GM23248 (cell line): ENCODE data around the gene VIL1. TPM values are rescaled to one million over a fixed set of nuclear protein-coding genes. Genes with fewer than 3 reads are reported as not detected.

Experiments used
- DNase-seq: peaks from one replicate; pipeline ENCODE4 v3.0.0-alpha.2; 2015
- H2AFZ ChIP-seq: fragments of 200-600 bp; sonication (generic); 2 replicates; pipeline ENCODE4 v1.6.1; 2016; ENCODE audit warnings: antibody characterized with exemption
- H3F3A ChIP-seq: fragments of 200-600 bp; sonication (generic); 2 replicates; pipeline ENCODE4 v1.6.1; 2016; ENCODE audit warnings: mild to moderate bottlenecking, antibody characterized with exemption, mixed run types; ENCODE audit not compliant: insufficient read depth
- H3K27ac ChIP-seq: fragments of 200-600 bp; sonication (generic); 2 replicates; pipeline ENCODE4 v1.5.1; 2016; ENCODE audit warnings: mild to moderate bottlenecking
- H3K27me3 ChIP-seq: fragments of 200-600 bp; sonication (generic); replicated peaks from 2 replicates; pipeline ENCODE4 v1.6.1; 2016; ENCODE audit warnings: mild to moderate bottlenecking; ENCODE audit not compliant: insufficient read depth
- H3K36me3 ChIP-seq: fragments of 200-600 bp; sonication (generic); 2 replicates; pipeline ENCODE4 v1.6.1; 2016; ENCODE audit warnings: low read depth, mild to moderate bottlenecking
- H3K4me1 ChIP-seq: fragments of 200-600 bp; sonication (generic); 2 replicates; pipeline ENCODE4 v1.6.1; 2016; ENCODE audit warnings: mild to moderate bottlenecking; ENCODE audit not compliant: insufficient read depth
- H3K4me2 ChIP-seq: fragments of 200-600 bp; sonication (generic); one replicate; pipeline ENCODE4 v1.6.1; 2016; ENCODE audit warnings: mild to moderate bottlenecking; ENCODE audit not compliant: unreplicated experiment
- H3K4me3 ChIP-seq: fragments of 200-600 bp; sonication (generic); 2 replicates; pipeline ENCODE4 v1.5.1; 2016; ENCODE audit warnings: mild to moderate bottlenecking
- H3K79me2 ChIP-seq: fragments of 200-600 bp; sonication (generic); 2 replicates; pipeline ENCODE4 v1.6.1; 2016; ENCODE audit warnings: mild to moderate bottlenecking; ENCODE audit not compliant: insufficient read depth
- H3K9ac ChIP-seq: fragments of 200-600 bp; sonication (generic); 2 replicates; pipeline ENCODE4 v1.6.1; 2016; ENCODE audit warnings: mild to moderate bottlenecking
- H3K9me2 ChIP-seq: fragments of 200-600 bp; sonication (generic); 2 replicates; pipeline ENCODE4 v1.6.1; 2016; ENCODE audit warnings: mixed run types, mild to moderate bottlenecking, moderate library complexity; ENCODE audit not compliant: insufficient read depth
- H3K9me3 ChIP-seq: fragments of 200-600 bp; sonication (generic); one replicate; pipeline ENCODE4 v1.6.1; 2017; ENCODE audit warnings: low read depth
- H4K20me1 ChIP-seq: fragments of 200-600 bp; sonication (generic); 2 replicates; pipeline ENCODE4 v1.6.0; 2016; ENCODE audit not compliant: insufficient read depth
- EZH2 ChIP-seq: fragments of 200-600 bp; sonication (generic); IDR thresholded peaks from 2 replicates; pipeline ENCODE4 v1.6.1; 2018; ENCODE audit warnings: antibody characterized with exemption, mild to moderate bottlenecking; ENCODE audit not compliant: insufficient read depth, poor library complexity, severe bottlenecking
- EZH2phosphoT487 ChIP-seq: fragments of 200-600 bp; sonication (generic); IDR thresholded peaks from 2 replicates; pipeline ENCODE4 v1.6.1; 2018; ENCODE audit warnings: antibody characterized with exemption, moderate library complexity, mild to moderate bottlenecking, low read depth; ENCODE audit not compliant: insufficient read depth
- WGBS, 2 experiments: methylation state at CpG; one replicate each; pipeline ENCODE4 v1.1.6; 2015 to 2017; ENCODE audit warnings: low lambda C conversion rate in 2 of 2, low coverage in 1 of 2; ENCODE audit errors: missing lambda C conversion rate in 2 of 2; 5-methylcytosine and 5-hydroxymethylcytosine counted together
- in situ Hi-C: fragments of 300-500 bp; cut with MboI; formaldehyde crosslinking; loops from 2 replicates; pipeline ENCODE4 v1.15.0; 2020
- polyA plus RNA-seq: library from polyadenylated mRNA; unstranded; fragments of >200 nt; fragmentation: Nextera tagmentation; extraction: Ambion mirVana; gene quantifications from 2 replicates; pipeline ENCODE4 v1.2.1, GENCODE V29; 2016
- total RNA-seq: library from RNA; depleted of rRNA; stranded (reverse); fragments of >200 nt; shearing (Covaris generic); gene quantifications from 2 replicates; pipeline ENCODE4 v1.2.3, GENCODE V29; 2014

The VIL1 gene
- total and polyA plus RNA-seq, 2 experiments from 2014 or later: not detected

- H3K9me3 ChIP-seq: no peaks in the 10 kb centered on the region
- no peak overlapping the region for H3K27ac ChIP-seq
- H3K9ac ChIP-seq: no peak overlapping the region
- H3K9me2 ChIP-seq: no peaks in the 10 kb centered on the region
- in situ Hi-C loops: no loop called here
- H3K79me2 ChIP-seq: no peaks in the 10 kb centered on the region
- no peaks in the 10 kb centered on the region for H4K20me1 ChIP-seq
- no peak overlapping the region for H2AFZ ChIP-seq
- no peak overlapping the region for H3K4me2 ChIP-seq
- H3K27me3 ChIP-seq: no peaks in the 10 kb centered on the region
- no peaks in the 10 kb centered on the region for H3K4me1 ChIP-seq
- DNase-seq: no peak
- H3F3A ChIP-seq: no peaks in the 10 kb centered on the region
- peaks cover 8% of the 10 kb centered on the region for H3K36me3 ChIP-seq
- no peak for TF ChIP-seq EZH2
- no peak for TF ChIP-seq EZH2phosphoT487
- 93 to 94% methylated on average over 1 of the region's 1 CpG for WGBS, 2 experiments
- H3K4me3 ChIP-seq: no peak overlapping the region
These were observed 39.7 kb downstream of the VIL1 start for GRCh38 chr2:218458598-218458997.

GRCh38 chr2:218465987-218466633 lies 47.2 kb downstream of the VIL1 start:
- Histone ChIP-seq H3K79me2 (no peaks in the 10 kb centered on the region), H3K27me3 (no peaks in the 10 kb centered on the region), H3K9me2 (no peaks in the 10 kb centered on the region), H3K27ac (no peak overlapping the region), H3K4me3 (no peak overlapping the region), H3F3A (no peaks in the 10 kb centered on the region; the same call in 1 of the 2 replicates), H3K9me3 (no peaks in the 10 kb centered on the region), H4K20me1 (no peaks in the 10 kb centered on the region), H2AFZ (no peak overlapping the region), H3K9ac (no peak overlapping the region), H3K4me1 (no peaks in the 10 kb centered on the region), H3K36me3 (peaks cover 11% of the 10 kb centered on the region; the same call in 1 of the 2 replicates), H3K4me2 (no peak overlapping the region)
- no peak for TF ChIP-seq EZH2
- no peak for TF ChIP-seq EZH2phosphoT487
- in situ Hi-C loops: no loop called here
- WGBS, 2 experiments: 30 to 35% methylated on average over 3 of the region's 3 CpGs
- peak; percentile 47 for DNase-seq

GRCh38 chr2:218470448-218470847 lies 51.5 kb downstream of the VIL1 start:
- Histone ChIP-seq H3K4me3 (no peak overlapping the region), H4K20me1 (no peaks in the 10 kb centered on the region), H3K9me2 (no peaks in the 10 kb centered on the region), H3K9ac (no peak overlapping the region), H2AFZ (no peak overlapping the region), H3K4me1 (no peaks in the 10 kb centered on the region), H3F3A (no peaks in the 10 kb centered on the region; the same call in 1 of the 2 replicates), H3K36me3 (peaks cover 22% of the 10 kb centered on the region), H3K27ac (no peak overlapping the region), H3K9me3 (no peaks in the 10 kb centered on the region), H3K79me2 (no peaks in the 10 kb centered on the region), H3K27me3 (no peaks in the 10 kb centered on the region), H3K4me2 (no peak overlapping the region)
- TF ChIP-seq EZH2phosphoT487 (no peak), EZH2 (no peak)
- no peak for DNase-seq
- in situ Hi-C loops: no loop called here
- 0 to 3% methylated on average over 1 of the region's 1 CpG for WGBS, 2 experiments

GRCh38 chr2:218471036-218471435 lies 52.1 kb downstream of the VIL1 start:
- WGBS, 2 experiments: 94 to 98% methylated on average over 2 of the region's 2 CpGs
- H4K20me1 ChIP-seq: no peaks in the 10 kb centered on the region
- no peak overlapping the region for H3K4me3 ChIP-seq
- H3K36me3 ChIP-seq: peaks cover 20% of the 10 kb centered on the region
- no peaks in the 10 kb centered on the region for H3K27me3 ChIP-seq
- no peaks in the 10 kb centered on the region for H3K79me2 ChIP-seq
- no peaks in the 10 kb centered on the region; the same call in 1 of the 2 replicates for H3F3A ChIP-seq
- no peaks in the 10 kb centered on the region for H3K9me3 ChIP-seq
- no peak overlapping the region for H2AFZ ChIP-seq
- in situ Hi-C loops: no loop called here
- H3K4me1 ChIP-seq: no peaks in the 10 kb centered on the region
- TF ChIP-seq EZH2: no peak
- TF ChIP-seq EZH2phosphoT487: no peak
- no peak overlapping the region for H3K27ac ChIP-seq
- H3K4me2 ChIP-seq: no peak overlapping the region
- H3K9ac ChIP-seq: no peak overlapping the region
- H3K9me2 ChIP-seq: no peaks in the 10 kb centered on the region
- no peak for DNase-seq

- no peak for DNase-seq
- Histone ChIP-seq H3K27me3 (no peaks in the 10 kb centered on the region), H3K36me3 (peaks cover 20% of the 10 kb centered on the region), H3K27ac (no peak overlapping the region), H3K79me2 (no peaks in the 10 kb centered on the region), H3K9ac (no peak overlapping the region), H3K4me3 (no peak overlapping the region), H3K9me3 (no peaks in the 10 kb centered on the region), H2AFZ (no peak overlapping the region), H3K4me2 (no peak overlapping the region), H3F3A (no peaks in the 10 kb centered on the region; the same call in 1 of the 2 replicates), H4K20me1 (no peaks in the 10 kb centered on the region), H3K4me1 (no peaks in the 10 kb centered on the region), H3K9me2 (no peaks in the 10 kb centered on the region)
- TF ChIP-seq EZH2 (no peak), EZH2phosphoT487 (no peak)
- in situ Hi-C loops: no loop called here
- 84 to 88% methylated on average over 5 of the region's 5 CpGs for WGBS, 2 experiments
These were observed 53.1 kb downstream of the VIL1 start for GRCh38 chr2:218471982-218472381.
